WTC11 (cell line): ENCODE results near the gene ZNF451. TPM values are rescaled to one million over a fixed set of nuclear protein-coding genes. Genes with fewer than 3 reads are reported as not detected.

ENCODE experiments used
- ATAC-seq: fragments of 200-7000 bp; cut with Tn5 transposase; 2 replicates; pipeline ENCODE4 v1.10.0; 2021; ENCODE audit warnings: mild to moderate bottlenecking, moderate library complexity
- CTCF ChIA-PET: fragments of 300-600 bp; sonication (Branson Sonifier 250); formaldehyde crosslinking; loops from one replicate; lab custom pipeline; 2021; ENCODE audit warnings: antibody characterized with exemption; lab: Charles Lee
- POLR2A ChIA-PET: fragments of 350-600 bp; sonication (Branson Sonifier 250); formaldehyde crosslinking; loops from one replicate; lab custom pipeline; 2021; ENCODE audit warnings: antibody characterized with exemption; lab: Charles Lee
- DNase-seq: peaks from one replicate; pipeline ENCODE4 v3.0.0; 2021; ENCODE audit warnings: low spot score
- H3K27ac Mint-ChIP-seq: 2 replicates; pipeline ENCODE4 v1.8.0; 2021; ENCODE audit warnings: mixed read lengths
- H3K27me3 Mint-ChIP-seq: 2 replicates; pipeline ENCODE4 v1.8.0; 2021; ENCODE audit warnings: low read depth, mild to moderate bottlenecking, moderate library complexity, mixed read lengths
- H3K36me3 Mint-ChIP-seq: 2 replicates; pipeline ENCODE4 v1.8.0; 2021; ENCODE audit warnings: mixed read lengths
- H3K4me1 Mint-ChIP-seq: 2 replicates; pipeline ENCODE4 v1.8.0; 2022; ENCODE audit warnings: mixed read lengths
- H3K4me3 Mint-ChIP-seq: 2 replicates; pipeline ENCODE4 v1.8.0; 2021; ENCODE audit warnings: mild to moderate bottlenecking, moderate library complexity, mixed read lengths
- H3K9me3 Mint-ChIP-seq: 2 replicates; pipeline ENCODE4 v1.8.0; 2021; ENCODE audit warnings: mixed read lengths
- ARID4B ChIP-seq: sonication (generic); formaldehyde crosslinking; IDR thresholded peaks from 2 replicates; pipeline ENCODE4 v1.8.0; 2023; ENCODE audit warnings: missing genetic modification reagents, mild to moderate bottlenecking, borderline replicate concordance
- FOXJ3 ChIP-seq: sonication (generic); formaldehyde crosslinking; IDR thresholded peaks from 2 replicates; pipeline ENCODE4 v1.9.0; 2021; ENCODE audit warnings: missing genetic modification reagents, mild to moderate bottlenecking, borderline replicate concordance
- HMGA2 ChIP-seq: fragments of 250-450 bp; sonication (Bioruptor Pico); IDR thresholded peaks from 2 replicates; pipeline ENCODE4 v1.4.0; 2021; ENCODE audit warnings: mild to moderate bottlenecking, moderate library complexity
- KAT7 ChIP-seq: sonication (generic); formaldehyde crosslinking; IDR thresholded peaks from 2 replicates; pipeline ENCODE4 v1.8.1; 2023; ENCODE audit warnings: missing genetic modification reagents, mild to moderate bottlenecking, borderline replicate concordance
- MXD4 ChIP-seq: fragments of 250-450 bp; sonication (Bioruptor Pico); IDR thresholded peaks from 2 replicates; pipeline ENCODE4 v1.8.0; 2021; ENCODE audit warnings: mild to moderate bottlenecking, moderate library complexity, borderline replicate concordance
- NR1H2 ChIP-seq: sonication (generic); formaldehyde crosslinking; IDR thresholded peaks from 2 replicates; pipeline ENCODE4 v1.9.0; 2021; ENCODE audit warnings: mild to moderate bottlenecking, moderate library complexity, missing genetic modification reagents
- NR3C1 ChIP-seq: sonication (generic); formaldehyde crosslinking; conservative IDR thresholded peaks from 2 replicates; pipeline ENCODE4 v1.8.1; 2023; ENCODE audit warnings: low read depth, mild to moderate bottlenecking, missing genetic modification reagents
- SP1 ChIP-seq: sonication (generic); formaldehyde crosslinking; conservative IDR thresholded peaks from 2 replicates; pipeline ENCODE4 v1.8.1; 2022; ENCODE audit warnings: missing genetic modification reagents
- STAT6 ChIP-seq: sonication (generic); formaldehyde crosslinking; conservative IDR thresholded peaks from 2 replicates; pipeline ENCODE4 v1.8.1; 2023; ENCODE audit warnings: mild to moderate bottlenecking, low read depth, missing genetic modification reagents, moderate library complexity
- TCF7 ChIP-seq: sonication (generic); formaldehyde crosslinking; IDR thresholded peaks from 2 replicates; pipeline ENCODE4 v1.8.0; 2022; ENCODE audit warnings: mild to moderate bottlenecking, low read depth, missing genetic modification reagents, moderate library complexity
- ZNF423 ChIP-seq: fragments of 250-450 bp; sonication (Bioruptor Pico); IDR thresholded peaks from 2 replicates; pipeline ENCODE4 v2.1.2; 2022; ENCODE audit warnings: mild to moderate bottlenecking, moderate library complexity
- ZSCAN18 ChIP-seq: fragments of 250-450 bp; sonication (Bioruptor Pico); IDR thresholded peaks from 2 replicates; pipeline ENCODE4 v2.1.2; 2022; ENCODE audit warnings: mild to moderate bottlenecking, moderate library complexity
- total RNA-seq: library from RNA; stranded (reverse); gene quantifications from 3 replicates; pipeline ENCODE4 v1.2.3, GENCODE V29; 2021
- TF ChIP-seq, protein P1 (sequence below): sonication (generic); formaldehyde crosslinking; IDR thresholded peaks from 2 replicates; pipeline ENCODE4 v1.8.0; 2022; ENCODE audit warnings: mild to moderate bottlenecking, missing genetic modification reagents
- TF ChIP-seq, protein P2 (sequence below): sonication (generic); formaldehyde crosslinking; IDR thresholded peaks from 2 replicates; pipeline ENCODE4 v1.8.0; 2022; ENCODE audit warnings: mild to moderate bottlenecking, missing genetic modification reagents
- TF ChIP-seq, protein P3 (sequence below): fragments of 250-450 bp; sonication (Bioruptor Pico); conservative IDR thresholded peaks from 2 replicates; pipeline ENCODE4 v1.9.0; 2021; ENCODE audit warnings: mild to moderate bottlenecking
- TF ChIP-seq, protein P4 (sequence below): sonication (generic); formaldehyde crosslinking; IDR thresholded peaks from 2 replicates; pipeline ENCODE4 v1.8.1; 2023; ENCODE audit warnings: mild to moderate bottlenecking, missing genetic modification reagents

The ZNF451 gene
- total RNA-seq, 1 experiment from 2014 or later, result 55.4 TPM

DNA sequence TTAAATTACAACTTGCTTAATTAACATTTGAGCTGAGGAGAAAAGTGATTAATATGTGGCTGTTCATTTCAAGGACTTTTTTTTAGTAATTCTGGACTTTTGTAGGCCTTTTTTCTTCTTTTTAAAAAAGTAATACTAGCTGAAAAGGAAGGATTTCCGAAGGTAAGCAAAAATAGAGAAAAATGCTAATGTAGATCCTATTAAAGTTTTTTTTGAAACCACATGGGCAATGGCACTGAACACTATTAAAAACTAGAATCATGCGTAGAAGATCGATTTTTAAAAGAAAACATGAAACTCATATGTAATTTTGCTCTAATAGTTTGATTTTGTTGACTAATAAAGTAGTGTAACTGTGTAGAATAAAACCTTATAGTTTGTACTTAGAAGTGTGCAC is 84.5 kb downstream of the ZNF451 start:
- peak overlapping the region; percentile 87 for H3K4me3 Mint-ChIP-seq
- H3K9me3 Mint-ChIP-seq, result no peaks in the 10 kb centered on the region
- no peak for TF ChIP-seq FOXJ3 (CRISPR knock-in tag)
- no peak for TF ChIP-seq ARID4B (CRISPR knock-in tag)
- no peak for TF ChIP-seq ZSCAN18
- no peak for TF ChIP-seq NR3C1 (CRISPR knock-in tag)
- TF ChIP-seq MXD4 (CRISPR knock-in tag), result no peak
- TF ChIP-seq, protein P1, sequence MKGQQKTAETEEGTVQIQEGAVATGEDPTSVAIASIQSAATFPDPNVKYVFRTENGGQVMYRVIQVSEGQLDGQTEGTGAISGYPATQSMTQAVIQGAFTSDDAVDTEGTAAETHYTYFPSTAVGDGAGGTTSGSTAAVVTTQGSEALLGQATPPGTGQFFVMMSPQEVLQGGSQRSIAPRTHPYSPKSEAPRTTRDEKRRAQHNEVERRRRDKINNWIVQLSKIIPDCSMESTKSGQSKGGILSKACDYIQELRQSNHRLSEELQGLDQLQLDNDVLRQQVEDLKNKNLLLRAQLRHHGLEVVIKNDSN, result no peak
- TF ChIP-seq TCF7 (CRISPR knock-in tag), result no peak
- TF ChIP-seq HMGA2 (CRISPR knock-in tag), result no peak
- no peak for TF ChIP-seq STAT6
- TF ChIP-seq, protein P2, sequence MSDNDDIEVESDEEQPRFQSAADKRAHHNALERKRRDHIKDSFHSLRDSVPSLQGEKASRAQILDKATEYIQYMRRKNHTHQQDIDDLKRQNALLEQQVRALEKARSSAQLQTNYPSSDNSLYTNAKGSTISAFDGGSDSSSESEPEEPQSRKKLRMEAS (CRISPR knock-in tag), result no peak
- TF ChIP-seq, protein P3, sequence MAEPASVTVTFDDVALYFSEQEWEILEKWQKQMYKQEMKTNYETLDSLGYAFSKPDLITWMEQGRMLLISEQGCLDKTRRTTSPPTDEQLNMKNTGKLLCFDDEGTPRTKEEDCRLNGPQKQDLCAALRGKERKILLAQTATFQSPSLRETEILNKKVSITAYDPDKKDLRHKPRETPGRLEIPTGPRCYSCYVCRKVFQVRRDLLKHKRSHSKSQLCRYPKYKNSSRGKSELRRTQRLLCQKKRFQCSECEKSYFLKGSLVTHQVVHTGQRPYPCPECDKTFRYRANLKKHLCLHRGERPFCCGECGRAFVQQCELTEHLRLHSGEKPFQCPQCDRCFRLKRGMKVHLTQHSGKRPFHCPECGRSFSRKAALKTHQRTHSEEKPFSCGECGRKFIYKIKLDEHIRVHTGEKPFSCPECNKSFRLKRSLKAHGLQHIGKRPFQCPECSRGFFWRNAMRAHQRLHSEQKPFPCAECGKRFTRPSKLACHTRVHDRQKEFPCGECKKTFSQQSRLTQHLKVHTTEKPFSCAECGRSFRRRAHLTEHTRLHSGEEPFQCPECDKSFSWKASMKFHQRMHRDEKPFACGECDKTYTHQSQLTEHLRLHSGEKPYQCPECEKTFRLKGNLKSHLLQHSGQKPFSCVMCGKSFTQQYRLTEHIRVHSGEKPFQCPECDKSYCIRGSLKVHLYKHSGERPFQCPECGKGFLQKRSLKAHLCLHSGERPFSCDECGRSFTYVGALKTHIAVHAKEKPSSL (CRISPR knock-in tag), result no peak
- no peak for TF ChIP-seq SP1 (CRISPR knock-in tag)
- no peak for TF ChIP-seq KAT7 (CRISPR knock-in tag)
- TF ChIP-seq, protein P4, sequence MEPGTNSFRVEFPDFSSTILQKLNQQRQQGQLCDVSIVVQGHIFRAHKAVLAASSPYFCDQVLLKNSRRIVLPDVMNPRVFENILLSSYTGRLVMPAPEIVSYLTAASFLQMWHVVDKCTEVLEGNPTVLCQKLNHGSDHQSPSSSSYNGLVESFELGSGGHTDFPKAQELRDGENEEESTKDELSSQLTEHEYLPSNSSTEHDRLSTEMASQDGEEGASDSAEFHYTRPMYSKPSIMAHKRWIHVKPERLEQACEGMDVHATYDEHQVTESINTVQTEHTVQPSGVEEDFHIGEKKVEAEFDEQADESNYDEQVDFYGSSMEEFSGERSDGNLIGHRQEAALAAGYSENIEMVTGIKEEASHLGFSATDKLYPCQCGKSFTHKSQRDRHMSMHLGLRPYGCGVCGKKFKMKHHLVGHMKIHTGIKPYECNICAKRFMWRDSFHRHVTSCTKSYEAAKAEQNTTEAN (CRISPR knock-in tag), result no peak
- no peak for TF ChIP-seq ZNF423 (CRISPR knock-in tag)
- TF ChIP-seq NR1H2 (CRISPR knock-in tag), result no peak
- H3K36me3 Mint-ChIP-seq, result no peaks in the 10 kb centered on the region
- ChIA-PET CTCF (no interaction called here), POLR2A (no interaction called here)
- no peak for ATAC-seq
- peaks cover 5% of the 10 kb centered on the region; the same call in 1 of the 2 replicates for H3K27me3 Mint-ChIP-seq
- no peak for DNase-seq
- H3K4me1 Mint-ChIP-seq, result peaks cover 50% of the 10 kb centered on the region
- H3K27ac Mint-ChIP-seq, result peak overlapping the region; percentile 93; the same call in 1 of the 2 replicates
